ENCODE data around the gene LRRC18.

The LRRC18 gene

GRCh38 chr10:48939790-48940325, at the start of gene LRRC18:
Gene LRRC18, minus strand, starts transcription at chr10:48939840. Its CDS starts 25,685 bp downstream, at chr10:48914155.
- no peak for DNase-seq

DNA sequence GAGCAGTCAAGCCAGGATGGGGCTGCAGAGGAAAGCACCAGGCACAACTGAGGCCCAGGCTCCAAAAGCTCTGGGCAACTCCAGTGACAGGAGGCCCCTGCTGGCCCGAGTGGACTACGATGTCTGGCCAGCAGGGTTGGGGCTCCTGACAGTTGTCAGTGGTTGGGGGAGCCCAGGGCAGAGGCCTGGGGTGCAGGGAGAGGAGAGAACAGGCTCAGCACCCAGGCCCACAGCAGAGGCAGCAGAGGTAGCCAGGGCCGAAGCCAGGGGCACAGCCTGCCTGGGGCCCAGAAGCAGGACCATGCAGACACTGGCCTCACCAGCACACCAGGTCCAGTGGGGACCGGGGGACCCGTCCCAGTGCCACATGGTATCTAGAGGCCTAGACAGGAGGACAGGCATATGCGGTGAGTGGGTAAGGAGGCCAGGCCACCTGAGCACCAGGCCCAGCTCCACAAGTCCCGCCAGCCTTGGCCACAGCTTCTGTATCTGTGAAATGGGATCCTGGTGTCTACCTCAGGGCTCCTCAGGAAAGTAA, 46.0 kb upstream of the LRRC18 start:
- no peak for DNase-seq

- no peak for DNase-seq
These were observed 44.2 kb upstream of the LRRC18 start for GRCh38 chr10:48983648-48984351.

- DNase-seq, result no peak
These were observed 42.9 kb upstream of the LRRC18 start for GRCh38 chr10:48982584-48982983.

DNA sequence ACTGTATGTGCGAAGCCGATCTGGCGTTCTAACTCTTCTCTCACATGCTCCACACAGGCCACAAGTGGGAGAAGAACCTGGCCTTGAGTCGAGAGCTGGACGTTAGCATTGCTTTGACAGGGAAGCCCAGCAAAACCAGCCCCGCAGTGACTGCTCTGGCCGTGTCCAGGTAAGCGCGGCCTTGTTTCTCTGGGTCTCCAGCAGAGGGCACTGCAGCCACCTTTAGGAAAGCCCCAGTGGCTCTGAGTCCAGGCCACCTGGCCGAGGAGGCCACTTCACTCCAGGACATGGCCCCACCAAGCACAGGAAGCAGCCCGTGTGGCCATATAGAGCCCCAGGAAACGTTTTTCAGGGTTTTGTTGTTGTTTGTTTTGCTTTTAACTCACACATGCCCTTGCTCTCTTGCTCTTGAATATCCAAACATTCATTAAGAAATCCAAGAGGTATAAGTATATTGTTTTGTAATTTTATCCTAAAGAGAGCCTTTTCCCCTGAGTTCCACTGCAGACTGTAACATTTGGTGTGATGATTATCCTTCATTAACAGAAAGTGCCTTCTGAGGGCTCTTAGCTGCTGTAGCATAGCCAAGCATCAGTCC, 41.8 kb upstream of the LRRC18 start:
- DNase-seq, result peak; percentile 11

DNA sequence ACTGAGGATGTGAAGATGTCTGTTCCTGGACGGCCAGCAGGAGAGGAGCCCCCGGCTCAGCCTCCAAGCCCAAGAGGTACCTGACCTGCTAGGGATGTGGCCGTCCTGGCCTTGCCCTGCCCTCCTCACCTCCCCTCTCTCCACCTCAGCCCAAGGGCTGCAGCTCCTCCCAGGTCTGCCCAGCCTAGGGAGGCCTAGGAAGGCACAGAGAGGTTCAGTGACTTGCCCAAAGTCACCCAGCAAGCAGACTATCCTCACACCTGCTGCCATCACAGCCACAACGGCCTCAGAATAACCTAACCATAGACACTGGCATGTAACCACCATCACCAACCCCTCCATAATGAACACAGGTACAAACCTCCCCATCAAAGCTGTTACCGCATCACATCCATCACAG, 38.7 kb upstream of the LRRC18 start:
- no peak for DNase-seq

GRCh38 chr10:48976196-48976595, 36.6 kb upstream of the LRRC18 start:
- DNase-seq, result no peak

GRCh38 chr10:48974510-48975156, 35.0 kb upstream of the LRRC18 start:
- no peak for DNase-seq

- DNase-seq, result no peak
These were observed 33.4 kb upstream of the LRRC18 start for GRCh38 chr10:48973065-48973464.

- DNase-seq, result no peak
These were observed 31.0 kb upstream of the LRRC18 start for GRCh38 chr10:48970654-48971053.

- DNase-seq, result no peak
These were observed 30.4 kb upstream of the LRRC18 start for GRCh38 chr10:48970046-48970445.

DNA sequence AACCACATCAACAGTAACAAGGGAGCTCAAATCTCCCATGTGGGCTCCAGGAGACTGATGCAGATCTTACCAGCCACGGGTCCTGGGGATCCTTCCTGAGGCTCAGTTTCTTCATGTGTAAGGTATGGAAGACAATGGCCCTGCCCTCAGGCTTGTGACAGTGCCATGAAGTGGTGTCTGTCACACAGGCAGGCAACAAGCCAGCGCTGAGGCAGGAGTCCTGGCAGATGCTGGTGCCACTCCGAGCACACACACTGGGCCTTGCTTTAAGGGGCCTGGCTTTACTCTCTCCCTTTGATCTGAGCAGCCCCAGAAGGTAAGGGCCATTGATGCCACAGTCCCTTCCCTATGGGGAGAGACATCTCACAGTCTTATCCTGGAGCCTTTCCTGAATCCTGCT, 28.4 kb upstream of the LRRC18 start:
- no peak for DNase-seq

DNA sequence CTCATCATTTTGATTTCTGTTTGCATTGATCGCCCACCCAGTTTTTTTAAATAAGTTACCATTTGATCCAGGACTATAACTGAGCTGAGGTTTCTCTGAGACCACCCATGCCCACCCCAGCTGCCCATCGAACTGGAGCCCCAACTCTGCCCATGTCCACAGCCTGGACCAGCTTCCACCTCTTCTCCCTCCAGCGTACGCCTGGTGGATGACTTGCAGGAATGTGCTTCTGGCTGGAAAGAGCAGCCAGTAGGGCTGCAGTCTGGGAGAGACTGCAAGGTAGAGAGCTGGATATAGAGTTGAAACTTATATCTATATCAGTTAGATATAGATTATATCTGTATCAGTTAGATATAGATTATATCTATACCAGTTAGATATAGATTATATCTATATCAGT, 25.8 kb upstream of the LRRC18 start:
- no peak for DNase-seq

DNA sequence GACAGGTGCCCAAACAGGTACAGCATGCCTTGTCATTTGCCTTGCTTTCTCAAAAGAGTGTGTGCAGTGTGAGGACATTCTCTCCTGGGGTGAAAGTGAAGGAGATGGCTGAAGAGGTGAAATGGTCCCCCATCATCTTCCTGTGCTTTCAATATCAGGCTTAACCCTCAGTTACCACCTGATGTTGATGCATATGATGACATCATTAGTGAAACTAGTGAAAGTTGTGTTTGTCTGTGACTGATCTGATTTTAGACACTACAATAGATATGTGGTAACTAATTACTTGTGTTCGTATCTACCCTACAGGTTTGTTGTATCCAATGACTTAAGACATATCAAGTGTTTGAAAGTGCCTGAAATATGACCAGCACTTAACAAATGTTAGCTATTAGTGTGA, 24.4 kb upstream of the LRRC18 start:
- DNase-seq, result no peak

DNA sequence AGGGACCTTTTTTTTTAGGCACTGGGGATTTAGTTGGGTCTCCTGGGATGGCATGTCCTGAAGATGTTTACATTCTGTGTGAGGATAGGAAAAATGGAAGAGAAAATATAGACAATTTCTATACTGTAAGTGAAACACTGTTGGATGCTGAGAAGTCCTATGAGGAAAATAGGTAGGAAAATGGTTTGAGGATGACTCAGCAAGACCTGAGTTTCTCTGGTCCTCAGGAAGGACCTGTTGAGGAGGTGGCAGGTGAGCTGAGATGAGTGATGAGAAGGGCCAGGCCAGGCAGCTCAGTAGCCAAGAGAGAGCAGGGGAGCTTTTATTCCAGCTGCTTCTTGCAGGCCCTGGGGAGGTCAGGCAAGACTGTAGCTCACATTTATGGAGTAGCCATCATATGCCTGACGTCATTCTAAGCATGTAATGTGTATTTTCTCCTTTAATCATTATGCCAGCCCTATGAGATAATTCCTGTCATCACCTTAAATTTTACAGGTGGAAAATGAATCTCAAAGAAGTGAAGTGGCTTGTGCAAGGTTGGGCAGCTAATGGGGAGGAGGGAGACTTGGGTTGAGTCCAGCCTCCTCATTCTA, 19.1 kb upstream of the LRRC18 start:
- DNase-seq, result no peak

DNA sequence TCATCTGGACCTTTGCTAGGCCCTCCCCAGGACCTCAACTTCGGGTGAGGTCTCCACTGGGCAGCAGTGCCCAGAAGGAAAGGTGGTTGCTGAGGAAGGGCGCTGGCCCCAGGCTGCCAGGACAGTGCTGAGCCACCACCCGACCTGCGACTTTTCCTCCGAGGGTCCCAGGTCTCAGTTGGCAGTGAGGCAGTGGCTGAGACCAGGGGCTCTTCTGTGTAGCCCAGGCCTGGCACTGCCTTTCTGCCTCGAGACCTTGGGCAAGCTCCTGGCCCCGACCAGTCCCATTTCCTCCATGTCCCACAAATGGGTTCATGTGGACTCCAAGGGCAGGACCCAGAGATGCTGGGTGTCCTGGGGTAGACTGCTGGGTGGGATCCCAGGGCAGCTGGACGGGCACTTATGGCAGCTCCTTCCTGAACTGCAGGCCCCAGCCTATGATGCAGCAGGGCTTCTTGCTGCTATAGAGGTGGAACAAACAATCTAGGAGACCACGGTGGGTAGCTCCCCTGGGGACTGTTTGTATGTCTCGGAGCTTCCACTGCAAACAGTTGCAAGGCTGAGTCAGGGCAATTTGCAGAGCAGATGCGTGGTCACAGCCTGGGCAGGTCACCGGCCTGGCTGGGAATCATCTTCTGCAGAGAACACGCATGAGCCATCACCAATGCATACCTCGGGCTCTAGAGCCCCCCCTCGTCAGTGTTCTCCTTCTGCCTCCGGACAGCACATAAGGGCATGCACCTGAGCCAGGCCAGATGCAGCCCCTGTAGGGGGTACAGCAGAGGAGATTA, 17.9 kb upstream of the LRRC18 start:
- DNase-seq, result no peak

DNA sequence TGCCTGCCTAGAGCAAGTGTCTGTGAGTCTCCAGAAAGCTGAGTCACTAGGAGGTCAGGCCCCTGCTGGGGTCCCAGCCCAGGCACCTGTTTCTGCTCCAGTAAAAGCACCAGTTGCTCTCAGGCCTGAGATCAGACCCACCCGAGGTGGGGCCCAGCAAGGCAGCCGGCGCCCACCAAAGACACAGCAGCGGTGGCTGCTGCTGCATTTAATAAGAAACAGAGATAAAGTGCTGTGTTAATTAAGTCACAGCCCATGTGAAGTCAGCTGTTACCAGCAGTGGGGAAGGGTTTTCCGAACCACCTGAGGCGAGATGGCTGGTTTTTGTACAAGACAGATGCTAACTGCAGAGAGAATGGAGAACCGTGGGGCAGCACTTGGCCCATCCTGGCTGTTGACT, 12.1 kb upstream of the LRRC18 start:
- DNase-seq, result no peak

GRCh38 chr10:48948470-48949037, 8.9 kb upstream of the LRRC18 start:
- DNase-seq, result no peak

- DNase-seq, result no peak
These were observed 8.2 kb upstream of the LRRC18 start for GRCh38 chr10:48947690-48948469.

- no peak for DNase-seq
These were observed 7.4 kb upstream of the LRRC18 start for GRCh38 chr10:48946891-48947500.

DNA sequence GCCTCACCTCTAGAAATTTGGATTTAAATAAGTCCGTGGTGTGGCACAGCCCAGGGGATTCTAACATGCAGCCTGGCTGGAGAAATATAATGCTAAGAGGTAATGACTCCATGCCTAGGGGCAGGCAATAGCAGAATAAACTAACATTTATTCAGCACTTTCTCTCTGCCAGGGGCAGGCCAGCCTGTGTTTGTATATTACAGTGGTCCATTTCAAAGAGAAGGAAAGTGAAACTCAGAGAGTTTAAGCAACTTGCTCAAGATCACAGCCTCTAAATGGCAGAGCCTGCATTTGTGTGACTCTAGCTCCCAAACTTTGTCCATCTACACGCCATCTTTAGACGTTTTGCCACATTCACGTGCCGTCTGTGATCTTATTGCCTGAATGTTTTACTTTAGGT, 6.7 kb upstream of the LRRC18 start:
- DNase-seq, result no peak
